ENCODE data around the gene SAP30BP. TPM values are rescaled to one million over a fixed set of nuclear protein-coding genes. Genes with fewer than 3 reads are reported as not detected.

Gene SAP30BP
- total RNA-seq, 1 donor from 2014 or later, result 75.8 TPM

DNA sequence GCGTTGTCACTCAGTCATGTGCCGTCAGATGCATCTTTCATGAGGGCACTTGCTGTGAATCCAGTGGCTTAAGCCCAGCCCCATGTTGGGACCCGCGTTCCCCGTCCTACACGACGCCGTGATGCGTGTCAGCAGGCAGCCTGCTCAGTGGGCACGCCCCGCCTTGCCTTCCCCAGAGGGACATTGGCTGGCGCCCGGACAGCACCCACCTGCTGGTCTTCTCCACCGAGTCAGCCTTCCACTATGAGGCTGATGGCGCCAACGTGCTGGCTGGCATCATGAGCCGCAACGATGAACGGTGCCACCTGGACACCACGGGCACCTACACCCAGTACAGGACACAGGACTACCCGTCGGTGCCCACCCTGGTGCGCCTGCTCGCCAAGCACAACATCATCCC, 62.9 kb downstream of the SAP30BP start:
- no peaks in the 10 kb centered on the region for H4K20me1 ChIP-seq (ENCODE audit: low read depth)
- H3K36me3 ChIP-seq, result no peaks in the 10 kb centered on the region
- Mint-ChIP-seq H3K36me3 (no peaks in the 10 kb centered on the region), H3K4me3 (no peak overlapping the region), H3K27ac (no peak overlapping the region), H3K9me3 (no peaks in the 10 kb centered on the region), H3K27me3 (ENCODE audit: insufficient read depth, low read depth) (peaks cover 19% of the 10 kb centered on the region), H3K4me1 (no peaks in the 10 kb centered on the region)
- DNase-seq (ENCODE audit: low spot score), result no peak
- no peak overlapping the region for H3K4me3 ChIP-seq
- no peak overlapping the region for H3K9ac ChIP-seq
- no peak overlapping the region for H3K27ac ChIP-seq
- H2AFZ ChIP-seq (replicated peaks), result no peak overlapping the region
- no peaks in the 10 kb centered on the region for H3F3A ChIP-seq (ENCODE audit: low read depth)
- TF ChIP-seq CTCF (IDR thresholded peaks at IDR 0.05), result no peak
- TF ChIP-seq EZH2 (IDR thresholded peaks at IDR 0.05), result no peak
- TF ChIP-seq EZH2phosphoT487 (IDR thresholded peaks at IDR 0.05), result no peak
- H3K4me2 ChIP-seq, result no peak overlapping the region
- no peaks in the 10 kb centered on the region for H3K27me3 ChIP-seq
- H3K9me3 ChIP-seq (ENCODE audit: low read depth), result no peaks in the 10 kb centered on the region
- H3K4me1 ChIP-seq, result no peaks in the 10 kb centered on the region
- H3K79me2 ChIP-seq (ENCODE audit: low read depth), result no peaks in the 10 kb centered on the region

GRCh38 chr17:75731086-75731715, 64.1 kb downstream of the SAP30BP start:
- no peak for DNase-seq (ENCODE audit: low spot score)
- TF ChIP-seq EZH2 (IDR thresholded peaks at IDR 0.05) (no peak), EZH2phosphoT487 (IDR thresholded peaks at IDR 0.05) (no peak), CTCF (IDR thresholded peaks at IDR 0.05) (no peak)
- Histone ChIP-seq H3K27me3 (no peaks in the 10 kb centered on the region), H3K4me2 (no peak overlapping the region), H3K27ac (no peak overlapping the region), H3K9me3 (ENCODE audit: low read depth) (no peaks in the 10 kb centered on the region), H3K36me3 (no peaks in the 10 kb centered on the region), H3K4me3 (no peak overlapping the region), H3F3A (ENCODE audit: low read depth) (no peaks in the 10 kb centered on the region), H3K9ac (no peak overlapping the region), H4K20me1 (ENCODE audit: low read depth) (no peaks in the 10 kb centered on the region), H2AFZ (replicated peaks) (no peak overlapping the region), H3K4me1 (no peaks in the 10 kb centered on the region), H3K79me2 (ENCODE audit: low read depth) (no peaks in the 10 kb centered on the region)
- no peaks in the 10 kb centered on the region for H3K9me3 Mint-ChIP-seq
- no peaks in the 10 kb centered on the region for H3K4me1 Mint-ChIP-seq
- no peak overlapping the region for H3K4me3 Mint-ChIP-seq
- no peak overlapping the region for H3K27ac Mint-ChIP-seq
- no peaks in the 10 kb centered on the region for H3K36me3 Mint-ChIP-seq
- peaks cover 19% of the 10 kb centered on the region for H3K27me3 Mint-ChIP-seq (ENCODE audit: insufficient read depth, low read depth)

GRCh38 chr17:75731716-75732498, 64.8 kb downstream of the SAP30BP start:
- no peak overlapping the region for H3K9ac ChIP-seq
- no peak overlapping the region for H3K4me3 Mint-ChIP-seq
- peaks cover 19% of the 10 kb centered on the region for H3K27me3 Mint-ChIP-seq (ENCODE audit: insufficient read depth, low read depth)
- TF ChIP-seq EZH2phosphoT487 (IDR thresholded peaks at IDR 0.05) (no peak), CTCF (IDR thresholded peaks at IDR 0.05) (no peak), EZH2 (IDR thresholded peaks at IDR 0.05) (no peak)
- no peaks in the 10 kb centered on the region for H4K20me1 ChIP-seq (ENCODE audit: low read depth)
- no peak overlapping the region for H3K4me3 ChIP-seq
- DNase-seq (ENCODE audit: low spot score), result no peak
- H3F3A ChIP-seq (ENCODE audit: low read depth), result no peaks in the 10 kb centered on the region
- H3K36me3 ChIP-seq, result no peaks in the 10 kb centered on the region
- H3K9me3 Mint-ChIP-seq, result no peaks in the 10 kb centered on the region
- H3K27ac Mint-ChIP-seq, result no peak overlapping the region
- no peaks in the 10 kb centered on the region for H3K4me1 Mint-ChIP-seq
- H3K27ac ChIP-seq, result no peak overlapping the region
- no peak overlapping the region for H2AFZ ChIP-seq (replicated peaks)
- H3K27me3 ChIP-seq, result no peaks in the 10 kb centered on the region
- H3K79me2 ChIP-seq (ENCODE audit: low read depth), result no peaks in the 10 kb centered on the region
- no peaks in the 10 kb centered on the region for H3K4me1 ChIP-seq
- no peaks in the 10 kb centered on the region for H3K36me3 Mint-ChIP-seq
- H3K4me2 ChIP-seq, result no peak overlapping the region
- H3K9me3 ChIP-seq (ENCODE audit: low read depth), result no peaks in the 10 kb centered on the region

Measured in neural progenitor cell (in vitro differentiated cells).